ENCODE results near the gene RIN2. TPM values are rescaled to one million over a fixed set of nuclear protein-coding genes. Genes with fewer than 3 reads are reported as not detected.

RIN2 gene, protein sequence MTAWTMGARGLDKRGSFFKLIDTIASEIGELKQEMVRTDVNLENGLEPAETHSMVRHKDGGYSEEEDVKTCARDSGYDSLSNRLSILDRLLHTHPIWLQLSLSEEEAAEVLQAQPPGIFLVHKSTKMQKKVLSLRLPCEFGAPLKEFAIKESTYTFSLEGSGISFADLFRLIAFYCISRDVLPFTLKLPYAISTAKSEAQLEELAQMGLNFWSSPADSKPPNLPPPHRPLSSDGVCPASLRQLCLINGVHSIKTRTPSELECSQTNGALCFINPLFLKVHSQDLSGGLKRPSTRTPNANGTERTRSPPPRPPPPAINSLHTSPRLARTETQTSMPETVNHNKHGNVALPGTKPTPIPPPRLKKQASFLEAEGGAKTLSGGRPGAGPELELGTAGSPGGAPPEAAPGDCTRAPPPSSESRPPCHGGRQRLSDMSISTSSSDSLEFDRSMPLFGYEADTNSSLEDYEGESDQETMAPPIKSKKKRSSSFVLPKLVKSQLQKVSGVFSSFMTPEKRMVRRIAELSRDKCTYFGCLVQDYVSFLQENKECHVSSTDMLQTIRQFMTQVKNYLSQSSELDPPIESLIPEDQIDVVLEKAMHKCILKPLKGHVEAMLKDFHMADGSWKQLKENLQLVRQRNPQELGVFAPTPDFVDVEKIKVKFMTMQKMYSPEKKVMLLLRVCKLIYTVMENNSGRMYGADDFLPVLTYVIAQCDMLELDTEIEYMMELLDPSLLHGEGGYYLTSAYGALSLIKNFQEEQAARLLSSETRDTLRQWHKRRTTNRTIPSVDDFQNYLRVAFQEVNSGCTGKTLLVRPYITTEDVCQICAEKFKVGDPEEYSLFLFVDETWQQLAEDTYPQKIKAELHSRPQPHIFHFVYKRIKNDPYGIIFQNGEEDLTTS
- total RNA-seq: 10 to 100 TPM; 64.5 to 89.4 (median 77.5) TPM

- peak within 1 kb of the TSS; percentile 97 to 99 (median 97) for H3K27ac ChIP-seq
- peak; percentile 74 for TF ChIP-seq POLR2A (IDR thresholded peaks at IDR 0.05)
- TF ChIP-seq, protein P1, sequence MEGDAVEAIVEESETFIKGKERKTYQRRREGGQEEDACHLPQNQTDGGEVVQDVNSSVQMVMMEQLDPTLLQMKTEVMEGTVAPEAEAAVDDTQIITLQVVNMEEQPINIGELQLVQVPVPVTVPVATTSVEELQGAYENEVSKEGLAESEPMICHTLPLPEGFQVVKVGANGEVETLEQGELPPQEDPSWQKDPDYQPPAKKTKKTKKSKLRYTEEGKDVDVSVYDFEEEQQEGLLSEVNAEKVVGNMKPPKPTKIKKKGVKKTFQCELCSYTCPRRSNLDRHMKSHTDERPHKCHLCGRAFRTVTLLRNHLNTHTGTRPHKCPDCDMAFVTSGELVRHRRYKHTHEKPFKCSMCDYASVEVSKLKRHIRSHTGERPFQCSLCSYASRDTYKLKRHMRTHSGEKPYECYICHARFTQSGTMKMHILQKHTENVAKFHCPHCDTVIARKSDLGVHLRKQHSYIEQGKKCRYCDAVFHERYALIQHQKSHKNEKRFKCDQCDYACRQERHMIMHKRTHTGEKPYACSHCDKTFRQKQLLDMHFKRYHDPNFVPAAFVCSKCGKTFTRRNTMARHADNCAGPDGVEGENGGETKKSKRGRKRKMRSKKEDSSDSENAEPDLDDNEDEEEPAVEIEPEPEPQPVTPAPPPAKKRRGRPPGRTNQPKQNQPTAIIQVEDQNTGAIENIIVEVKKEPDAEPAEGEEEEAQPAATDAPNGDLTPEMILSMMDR (IDR thresholded peaks at IDR 0.05): no peak
- H3K27me3 ChIP-seq: no peaks in the 10 kb centered on the region
- 0% methylated on average over 5 to 6 of the region's 25 CpGs for WGBS, 2 donors
- H3K4me3 ChIP-seq (replicated peaks in 1 of 3): peak within 1 kb of the TSS; percentile 34 to 86 (median 53)
- intact Hi-C loops (cut with DNase I): no loop called here
- no peaks in the 10 kb centered on the region for H3K9me3 ChIP-seq
- DNase-seq: peak in 1 of 2 donors; percentile 89
- H3K4me1 ChIP-seq: peaks cover 23 to 44% of the 10 kb centered on the region in 2 donors
- H3K36me3 ChIP-seq: no peaks in the 10 kb centered on the region
These were observed at the start of gene RIN2 for GRCh38 chr20:19758133-19758500. Gene RIN2 (plus strand): TSS chr20:19758258. CDS start chr20:19889602, 131,344 bp downstream.

- Histone ChIP-seq H3K4me3 (replicated peaks in 1 of 3) (no peak overlapping the region), H3K27me3 (no peaks in the 10 kb centered on the region), H3K27ac (no peak overlapping the region), H3K36me3 (no peaks in the 10 kb centered on the region), H3K9me3 (no peaks in the 10 kb centered on the region), H3K4me1 (peaks cover 0 to 5% of the 10 kb centered on the region in 2 donors)
- TF ChIP-seq POLR2A (IDR thresholded peaks at IDR 0.05): no peak
- TF ChIP-seq, protein P1 (IDR thresholded peaks at IDR 0.05): no peak
- 84 to 94% methylated on average over 1 of the region's 1 CpG for WGBS, 2 donors
- intact Hi-C loops (cut with DNase I): no loop called here
- no peak for DNase-seq
These were observed 48.3 kb upstream of the RIN2 start for GRCh38 chr20:19709635-19710335.

DNA sequence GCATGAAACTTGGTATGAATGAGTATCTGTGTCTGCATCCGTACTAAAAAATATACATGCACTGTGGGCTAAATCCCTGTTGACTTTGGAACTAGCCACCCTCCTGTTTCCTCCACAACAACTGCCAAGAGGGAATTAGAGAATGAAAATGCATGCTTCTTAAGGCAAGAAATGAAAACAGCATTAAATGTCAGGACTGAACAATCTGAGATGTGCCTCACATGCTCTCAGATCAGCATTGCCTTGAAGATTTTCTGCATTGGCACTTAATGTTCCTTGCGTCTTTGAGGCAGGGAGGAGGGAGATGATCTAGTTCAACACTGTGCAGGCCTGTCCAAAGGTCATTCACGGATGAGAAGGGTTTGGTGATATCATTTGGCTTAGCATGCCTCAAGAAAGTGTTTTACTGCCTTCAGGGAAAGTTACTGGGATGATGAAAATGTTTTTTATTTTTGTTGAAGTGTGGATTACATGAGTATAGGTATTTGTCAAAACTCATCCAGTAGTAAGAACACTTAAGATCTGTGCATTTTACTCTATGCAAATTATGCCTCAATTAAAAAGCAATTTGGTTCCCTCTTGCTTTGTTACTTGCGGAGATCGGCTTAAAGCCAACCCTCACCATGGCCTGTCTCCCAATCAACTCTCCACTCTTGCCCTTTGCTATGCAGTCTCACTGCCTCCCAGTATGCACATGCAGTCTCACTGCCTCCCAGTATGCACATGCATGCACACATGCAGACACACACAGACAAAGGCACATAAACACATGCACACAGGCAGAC lies 47.5 kb upstream of the RIN2 start:
- intact Hi-C loops (cut with DNase I): no loop called here
- no peak for DNase-seq
- Histone ChIP-seq H3K4me3 (replicated peaks in 1 of 3) (no peak overlapping the region), H3K27ac (no peak overlapping the region), H3K4me1 (peaks cover 0 to 5% of the 10 kb centered on the region in 2 donors), H3K27me3 (no peaks in the 10 kb centered on the region), H3K36me3 (no peaks in the 10 kb centered on the region), H3K9me3 (no peaks in the 10 kb centered on the region)
- WGBS, 2 donors: 67 to 71% methylated on average over 5 of the region's 5 CpGs
- TF ChIP-seq, protein P1 (IDR thresholded peaks at IDR 0.05): no peak
- no peak for TF ChIP-seq POLR2A (IDR thresholded peaks at IDR 0.05)

GRCh38 chr20:19711126-19711525 lies 46.9 kb upstream of the RIN2 start:
- intact Hi-C loops (cut with DNase I): no loop called here
- 93 to 94% methylated on average over 11 of the region's 11 CpGs for WGBS, 2 donors
- no peaks in the 10 kb centered on the region for H3K27me3 ChIP-seq
- no peak overlapping the region for H3K4me3 ChIP-seq (replicated peaks in 1 of 3)
- TF ChIP-seq, protein P1 (IDR thresholded peaks at IDR 0.05): no peak
- TF ChIP-seq POLR2A (IDR thresholded peaks at IDR 0.05): no peak
- no peak overlapping the region for H3K27ac ChIP-seq
- no peaks in the 10 kb centered on the region for H3K36me3 ChIP-seq
- no peaks in the 10 kb centered on the region for H3K9me3 ChIP-seq
- DNase-seq: no peak
- peaks cover 0 to 5% of the 10 kb centered on the region in 2 donors for H3K4me1 ChIP-seq

All from thyroid gland (tissue), 4 donors.